Measurements from ENCODE around the gene PCDH17.
A peak's percentile ranks its signal among the peaks of the same experiment; 100 is the strongest.

PCDH17 gene

DNA sequence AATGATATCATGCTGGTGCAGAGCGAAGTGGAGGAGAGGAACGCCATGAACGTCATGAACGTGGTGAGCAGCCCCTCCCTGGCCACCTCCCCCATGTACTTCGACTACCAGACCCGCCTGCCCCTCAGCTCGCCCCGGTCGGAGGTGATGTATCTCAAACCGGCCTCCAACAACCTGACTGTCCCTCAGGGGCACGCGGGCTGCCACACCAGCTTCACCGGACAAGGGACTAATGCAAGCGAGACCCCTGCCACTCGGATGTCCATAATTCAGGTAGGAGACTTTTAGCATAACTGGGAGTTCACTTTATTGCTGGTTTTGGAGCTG is 3.3 kb downstream of the PCDH17 start:
- Histone ChIP-seq H3K9ac (ENCODE audit: low read depth in 1 of 2, low read length in 2 of 2) (no peak overlapping the region), H3K4me1 (ENCODE audit: control insufficient read depth in 2 of 2, insufficient read depth in 2 of 2, low read length in 2 of 2) (peaks cover 0 to 3% of the 10 kb centered on the region in 2 donors), H3K27me3 (ENCODE audit: control insufficient read depth in 2 of 2, insufficient read depth in 2 of 2, low read length in 2 of 2) (peaks cover 0 to 9% of the 10 kb centered on the region in 2 donors), H3K36me3 (ENCODE audit: control insufficient read depth in 2 of 2, insufficient read depth in 2 of 2, low read length in 2 of 2) (no peaks in the 10 kb centered on the region), H3K9me3 (ENCODE audit: control insufficient read depth in 2 of 2, low read length in 2 of 2) (peaks cover 0 to 3% of the 10 kb centered on the region in 2 donors), H3K4me3 (ENCODE audit: low read length in 2 of 2) (peak overlapping the region; percentile 50 to 51), H3K27ac (ENCODE audit: low read depth in 2 of 2, low read length in 2 of 2) (no peak overlapping the region)

DNA sequence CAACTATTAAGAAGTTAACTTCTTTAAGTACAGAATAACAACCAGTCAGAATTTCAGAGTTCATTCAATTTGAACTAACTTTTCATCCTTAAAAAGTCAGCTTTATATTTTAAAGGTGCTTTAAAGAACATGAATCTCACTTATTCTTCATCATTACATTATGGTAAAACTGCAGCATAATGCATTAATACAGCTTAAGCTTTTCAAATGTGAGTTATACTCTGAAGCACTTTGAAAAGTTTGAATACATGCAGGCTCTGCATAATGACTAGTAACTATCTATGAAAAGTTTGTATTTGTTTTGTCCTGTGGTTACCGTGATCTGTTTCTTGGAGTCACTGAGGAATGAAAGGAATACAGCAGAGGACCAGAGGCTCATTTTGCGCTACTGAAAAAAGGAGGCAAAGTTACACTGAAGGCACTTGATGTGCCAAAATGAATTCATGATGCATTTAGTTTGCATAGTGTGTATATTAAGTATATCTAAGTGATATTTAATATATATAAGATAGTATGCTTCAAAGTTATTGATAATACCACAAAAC is 4.1 kb downstream of the PCDH17 start:
- Histone ChIP-seq H3K36me3 (ENCODE audit: control insufficient read depth in 2 of 2, insufficient read depth in 2 of 2, low read length in 2 of 2) (no peaks in the 10 kb centered on the region), H3K9me3 (ENCODE audit: control insufficient read depth in 2 of 2, low read length in 2 of 2) (peaks cover 0 to 3% of the 10 kb centered on the region in 2 donors), H3K9ac (ENCODE audit: low read depth in 1 of 2, low read length in 2 of 2) (no peak overlapping the region), H3K4me3 (ENCODE audit: low read length in 2 of 2) (peak overlapping the region in 1 of 2 donors; percentile 29), H3K27me3 (ENCODE audit: control insufficient read depth in 2 of 2, insufficient read depth in 2 of 2, low read length in 2 of 2) (peaks cover 0 to 7% of the 10 kb centered on the region in 2 donors), H3K4me1 (ENCODE audit: control insufficient read depth in 2 of 2, insufficient read depth in 2 of 2, low read length in 2 of 2) (no peaks in the 10 kb centered on the region), H3K27ac (ENCODE audit: low read depth in 2 of 2, low read length in 2 of 2) (no peak overlapping the region)

DNA sequence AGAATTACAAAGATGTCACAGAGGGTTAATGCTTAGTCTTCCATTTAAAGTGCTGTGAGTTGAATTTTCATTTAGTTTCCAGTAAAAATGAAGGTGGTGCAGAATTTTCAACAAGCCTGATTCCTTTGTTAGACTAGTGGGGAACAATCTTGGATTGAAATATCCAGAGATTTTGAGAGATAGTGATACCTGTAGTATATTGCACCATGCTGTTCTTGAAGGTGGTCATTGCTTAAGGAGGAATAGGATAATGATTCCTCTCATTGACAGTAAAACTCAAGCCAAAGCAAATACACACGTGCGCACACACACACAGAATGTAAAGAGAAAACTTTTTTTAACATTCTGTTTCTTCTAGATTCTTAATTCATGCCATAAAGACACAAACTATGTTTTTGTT is 5.3 kb downstream of the PCDH17 start:
- Histone ChIP-seq H3K9ac (ENCODE audit: low read depth in 1 of 2, low read length in 2 of 2) (no peak overlapping the region), H3K4me3 (ENCODE audit: low read length in 2 of 2) (no peak overlapping the region)

DNA sequence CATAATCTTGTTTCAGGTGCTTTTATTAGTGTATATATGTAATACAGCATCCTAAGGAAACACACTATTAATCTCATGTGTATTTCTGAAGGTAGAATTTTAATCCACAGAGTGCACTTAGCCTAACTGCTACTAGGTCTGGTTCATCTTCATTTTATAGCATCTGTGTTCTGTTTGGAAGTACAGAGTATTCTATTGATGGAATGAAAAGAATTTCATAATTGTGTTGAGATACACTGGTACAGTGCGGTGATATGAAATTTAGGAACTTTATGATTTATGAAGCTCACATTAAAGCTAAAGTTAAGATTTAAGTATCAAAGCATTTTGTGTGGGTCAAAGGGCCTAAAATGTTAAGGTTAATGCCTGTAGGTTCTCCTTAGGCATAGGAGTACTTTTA is 6.0 kb downstream of the PCDH17 start:
- H3K27ac ChIP-seq (ENCODE audit: low read depth in 2 of 2, low read length in 2 of 2): no peak overlapping the region
- no peaks in the 10 kb centered on the region for H3K36me3 ChIP-seq (ENCODE audit: control insufficient read depth in 2 of 2, insufficient read depth in 2 of 2, low read length in 2 of 2)
- peaks cover 0 to 3% of the 10 kb centered on the region in 2 donors for H3K9me3 ChIP-seq (ENCODE audit: control insufficient read depth in 2 of 2, low read length in 2 of 2)
- H3K9ac ChIP-seq (ENCODE audit: low read depth in 1 of 2, low read length in 2 of 2): no peak overlapping the region
- peaks cover 0 to 3% of the 10 kb centered on the region in 2 donors for H3K27me3 ChIP-seq (ENCODE audit: control insufficient read depth in 2 of 2, insufficient read depth in 2 of 2, low read length in 2 of 2)
- no peaks in the 10 kb centered on the region for H3K4me1 ChIP-seq (ENCODE audit: control insufficient read depth in 2 of 2, insufficient read depth in 2 of 2, low read length in 2 of 2)
- no peak overlapping the region for H3K4me3 ChIP-seq (ENCODE audit: low read length in 2 of 2)

More for the DNA sequence above, 5.3 kb downstream of the PCDH17 start:
- Histone ChIP-seq H3K9me3 (ENCODE audit: control insufficient read depth in 2 of 2, low read length in 2 of 2) (peaks cover 0 to 3% of the 10 kb centered on the region in 2 donors), H3K27ac (ENCODE audit: low read depth in 2 of 2, low read length in 2 of 2) (no peak overlapping the region), H3K36me3 (ENCODE audit: control insufficient read depth in 2 of 2, insufficient read depth in 2 of 2, low read length in 2 of 2) (no peaks in the 10 kb centered on the region), H3K4me1 (ENCODE audit: control insufficient read depth in 2 of 2, insufficient read depth in 2 of 2, low read length in 2 of 2) (no peaks in the 10 kb centered on the region), H3K27me3 (ENCODE audit: control insufficient read depth in 2 of 2, insufficient read depth in 2 of 2, low read length in 2 of 2) (peaks cover 0 to 7% of the 10 kb centered on the region in 2 donors)

DNA sequence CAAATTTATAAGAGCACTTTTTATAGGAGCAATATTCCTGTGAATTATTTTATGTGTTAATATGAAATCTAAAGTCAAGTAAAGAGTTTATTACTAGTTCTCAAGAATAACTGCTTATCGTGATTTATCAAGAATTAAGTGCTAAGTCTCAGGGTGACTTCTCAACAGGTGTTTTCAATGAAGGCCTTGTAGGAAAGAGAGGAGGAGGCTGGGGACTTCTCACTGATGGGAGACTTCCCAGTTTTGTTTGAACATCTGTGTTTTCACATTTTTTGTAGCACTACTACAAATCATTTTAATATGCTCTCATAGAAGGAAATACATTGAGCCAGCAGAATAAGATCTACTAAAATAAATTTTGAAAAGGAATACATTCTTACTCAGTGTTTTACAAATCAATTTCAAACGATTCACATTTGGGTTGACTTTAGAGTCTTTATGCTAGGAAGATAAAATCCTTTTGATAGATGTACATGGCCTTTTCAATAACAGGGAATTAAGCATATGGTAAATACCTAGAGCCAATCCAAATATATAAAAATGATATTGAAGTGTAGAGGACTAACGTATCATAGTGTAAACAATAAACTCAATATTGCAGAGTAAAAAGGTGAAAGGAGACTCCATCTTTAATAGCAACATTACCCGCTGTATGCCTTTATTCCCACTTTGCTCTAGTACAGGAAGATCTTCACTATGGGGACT is 6.8 kb downstream of the PCDH17 start:
- H3K27me3 ChIP-seq (ENCODE audit: control insufficient read depth in 2 of 2, insufficient read depth in 2 of 2, low read length in 2 of 2): no peaks in the 10 kb centered on the region
- no peaks in the 10 kb centered on the region for H3K9me3 ChIP-seq (ENCODE audit: control insufficient read depth in 2 of 2, low read length in 2 of 2)
- no peak overlapping the region for H3K4me3 ChIP-seq (ENCODE audit: low read length in 2 of 2)
- H3K27ac ChIP-seq (ENCODE audit: low read depth in 2 of 2, low read length in 2 of 2): no peak overlapping the region
- H3K36me3 ChIP-seq (ENCODE audit: control insufficient read depth in 2 of 2, insufficient read depth in 2 of 2, low read length in 2 of 2): no peaks in the 10 kb centered on the region
- H3K9ac ChIP-seq (ENCODE audit: low read depth in 1 of 2, low read length in 2 of 2): no peak overlapping the region
- H3K4me1 ChIP-seq (ENCODE audit: control insufficient read depth in 2 of 2, insufficient read depth in 2 of 2, low read length in 2 of 2): no peaks in the 10 kb centered on the region

DNA sequence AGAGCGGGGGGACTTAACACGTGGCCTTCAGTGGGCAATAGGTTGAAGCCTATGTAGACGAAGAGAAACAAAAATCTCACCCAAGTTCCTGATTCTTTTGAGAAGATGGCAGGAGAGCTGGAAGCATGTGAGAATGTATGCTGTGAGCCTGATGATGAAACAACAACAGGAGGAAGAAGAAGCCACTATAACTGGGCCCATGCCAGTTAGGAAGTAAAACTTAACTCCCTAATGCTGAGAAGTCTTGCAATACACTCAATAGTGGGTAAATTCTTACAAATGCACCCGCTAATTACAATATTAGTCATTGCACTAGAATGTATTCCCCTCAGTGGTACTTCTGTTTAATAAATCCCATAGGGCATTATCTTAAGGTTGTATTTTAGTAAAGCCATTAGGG is 9.1 kb downstream of the PCDH17 start:
- Histone ChIP-seq H3K4me1 (ENCODE audit: control insufficient read depth in 2 of 2, insufficient read depth in 2 of 2, low read length in 2 of 2) (no peaks in the 10 kb centered on the region), H3K9ac (ENCODE audit: low read depth in 1 of 2, low read length in 2 of 2) (no peak overlapping the region), H3K27me3 (ENCODE audit: control insufficient read depth in 2 of 2, insufficient read depth in 2 of 2, low read length in 2 of 2) (no peaks in the 10 kb centered on the region), H3K27ac (ENCODE audit: low read depth in 2 of 2, low read length in 2 of 2) (no peak overlapping the region), H3K9me3 (ENCODE audit: control insufficient read depth in 2 of 2, low read length in 2 of 2) (no peaks in the 10 kb centered on the region), H3K36me3 (ENCODE audit: control insufficient read depth in 2 of 2, insufficient read depth in 2 of 2, low read length in 2 of 2) (no peaks in the 10 kb centered on the region), H3K4me3 (ENCODE audit: low read length in 2 of 2) (no peak overlapping the region)

DNA sequence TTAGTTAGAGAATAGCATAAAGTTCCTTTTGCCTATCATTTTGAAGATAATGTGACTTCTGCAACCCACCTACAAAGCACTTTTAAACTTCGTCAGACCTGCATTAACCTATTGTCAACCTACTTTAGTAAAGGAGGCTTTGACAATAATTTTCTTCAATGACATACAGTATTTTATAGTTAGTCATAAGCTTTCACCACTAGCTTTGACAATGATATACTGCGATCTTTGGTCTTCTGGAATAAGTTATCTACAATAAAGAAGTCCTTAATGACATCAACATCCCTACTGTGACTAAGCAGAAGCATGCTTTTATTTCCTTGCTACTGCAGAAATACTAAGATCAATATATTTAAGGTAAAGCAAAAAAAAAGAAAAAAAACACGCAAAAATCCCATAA is 9.5 kb downstream of the PCDH17 start:
- no peak overlapping the region for H3K4me3 ChIP-seq (ENCODE audit: low read length in 2 of 2)
- no peak overlapping the region for H3K27ac ChIP-seq (ENCODE audit: low read depth in 2 of 2, low read length in 2 of 2)
- H3K9ac ChIP-seq (ENCODE audit: low read depth in 1 of 2, low read length in 2 of 2): no peak overlapping the region
- no peaks in the 10 kb centered on the region for H3K27me3 ChIP-seq (ENCODE audit: control insufficient read depth in 2 of 2, insufficient read depth in 2 of 2, low read length in 2 of 2)
- no peaks in the 10 kb centered on the region for H3K36me3 ChIP-seq (ENCODE audit: control insufficient read depth in 2 of 2, insufficient read depth in 2 of 2, low read length in 2 of 2)
- no peaks in the 10 kb centered on the region for H3K9me3 ChIP-seq (ENCODE audit: control insufficient read depth in 2 of 2, low read length in 2 of 2)
- H3K4me1 ChIP-seq (ENCODE audit: control insufficient read depth in 2 of 2, insufficient read depth in 2 of 2, low read length in 2 of 2): no peaks in the 10 kb centered on the region

DNA sequence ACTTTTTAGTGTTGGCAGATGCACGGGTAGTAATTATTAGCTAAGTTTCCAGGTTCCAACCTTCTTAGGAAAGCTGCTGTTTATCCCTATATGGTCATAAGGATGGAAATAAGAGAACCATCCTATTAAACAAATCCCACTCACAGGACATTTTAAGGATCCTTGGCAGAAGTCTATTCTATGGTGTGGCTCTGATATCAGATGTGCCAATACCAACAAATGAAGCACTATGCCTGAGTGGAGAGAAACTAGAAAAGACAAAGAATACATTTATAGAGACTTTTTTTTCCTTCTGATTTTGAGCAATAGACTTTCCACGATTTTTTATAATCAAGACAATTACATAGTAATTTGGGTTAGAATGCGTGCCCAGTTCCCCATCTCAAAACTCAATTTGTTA is 12.6 kb downstream of the PCDH17 start:
- Histone ChIP-seq H3K4me3 (ENCODE audit: low read length in 2 of 2) (no peak overlapping the region), H3K9me3 (ENCODE audit: control insufficient read depth in 2 of 2, low read length in 2 of 2) (no peaks in the 10 kb centered on the region), H3K27me3 (ENCODE audit: control insufficient read depth in 2 of 2, insufficient read depth in 2 of 2, low read length in 2 of 2) (no peaks in the 10 kb centered on the region), H3K36me3 (ENCODE audit: control insufficient read depth in 2 of 2, insufficient read depth in 2 of 2, low read length in 2 of 2) (no peaks in the 10 kb centered on the region), H3K27ac (ENCODE audit: low read depth in 2 of 2, low read length in 2 of 2) (no peak overlapping the region), H3K9ac (ENCODE audit: low read depth in 1 of 2, low read length in 2 of 2) (no peak overlapping the region), H3K4me1 (ENCODE audit: control insufficient read depth in 2 of 2, insufficient read depth in 2 of 2, low read length in 2 of 2) (no peaks in the 10 kb centered on the region)

DNA sequence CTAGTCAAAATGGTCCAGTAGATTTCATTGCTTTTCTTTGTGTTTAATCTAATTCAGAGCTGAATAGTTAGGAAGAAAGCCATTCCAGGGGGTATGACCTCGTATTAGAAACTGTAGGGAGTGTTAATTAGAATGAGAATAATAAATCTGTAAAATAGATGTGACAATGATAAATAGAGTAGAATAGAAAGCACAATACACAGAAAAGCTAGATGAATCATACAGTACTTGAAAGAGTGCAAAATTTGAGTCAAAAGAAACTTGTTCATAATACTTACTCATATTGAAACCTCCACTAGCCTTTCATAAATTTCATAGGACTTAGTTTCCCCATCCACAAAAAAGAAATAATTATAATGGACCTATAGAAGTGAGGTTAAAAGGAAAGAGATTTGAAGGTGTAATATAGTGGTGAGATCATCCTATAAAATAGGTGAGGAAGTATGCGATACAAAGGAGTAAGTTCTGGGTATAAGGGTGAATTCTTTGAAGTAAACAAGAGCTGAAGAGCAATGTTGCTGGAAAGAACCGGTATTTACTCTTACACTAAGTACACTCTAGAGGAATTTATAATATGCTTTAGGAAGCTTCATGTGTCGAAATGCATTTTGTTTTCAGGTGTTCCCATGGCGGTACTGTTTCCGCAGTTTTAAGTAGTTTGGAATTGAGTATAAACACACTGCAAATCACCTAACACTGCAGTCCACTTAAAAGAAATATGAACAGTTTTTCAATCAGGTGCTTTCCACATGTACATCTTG is 21.9 kb downstream of the PCDH17 start:
- H3K27ac ChIP-seq (ENCODE audit: low read depth in 2 of 2, low read length in 2 of 2): no peak overlapping the region
- no peak overlapping the region for H3K4me3 ChIP-seq (ENCODE audit: low read length in 2 of 2)
- no peaks in the 10 kb centered on the region for H3K27me3 ChIP-seq (ENCODE audit: control insufficient read depth in 2 of 2, insufficient read depth in 2 of 2, low read length in 2 of 2)
- no peak overlapping the region for H3K9ac ChIP-seq (ENCODE audit: low read depth in 1 of 2, low read length in 2 of 2)
- H3K36me3 ChIP-seq (ENCODE audit: control insufficient read depth in 2 of 2, insufficient read depth in 2 of 2, low read length in 2 of 2): no peaks in the 10 kb centered on the region
- no peaks in the 10 kb centered on the region for H3K4me1 ChIP-seq (ENCODE audit: control insufficient read depth in 2 of 2, insufficient read depth in 2 of 2, low read length in 2 of 2)
- no peaks in the 10 kb centered on the region for H3K9me3 ChIP-seq (ENCODE audit: control insufficient read depth in 2 of 2, low read length in 2 of 2)

DNA sequence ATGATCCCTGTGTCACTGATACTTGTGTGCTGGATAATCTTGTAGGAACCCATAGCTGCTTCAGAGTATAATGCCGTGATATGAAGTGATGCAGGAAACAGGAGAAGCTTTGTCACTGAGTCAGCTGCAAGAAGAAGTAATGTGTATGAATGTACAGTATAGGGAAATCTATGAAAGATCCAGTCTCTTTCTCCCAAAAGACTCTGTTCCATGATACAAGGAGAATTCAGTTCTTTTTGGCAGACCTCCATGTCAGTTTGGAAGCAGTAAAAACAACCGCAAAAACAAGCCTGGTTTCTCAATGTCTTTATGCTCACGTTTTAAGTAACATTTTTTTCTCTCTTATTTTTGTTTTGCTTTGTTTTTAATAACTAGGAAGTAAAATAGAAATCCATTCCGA is 33.9 kb downstream of the PCDH17 start:
- Histone ChIP-seq H3K4me1 (ENCODE audit: control insufficient read depth in 2 of 2, insufficient read depth in 2 of 2, low read length in 2 of 2) (no peaks in the 10 kb centered on the region), H3K4me3 (ENCODE audit: low read length in 2 of 2) (no peak overlapping the region), H3K36me3 (ENCODE audit: control insufficient read depth in 2 of 2, insufficient read depth in 2 of 2, low read length in 2 of 2) (no peaks in the 10 kb centered on the region), H3K27ac (ENCODE audit: low read depth in 2 of 2, low read length in 2 of 2) (no peak overlapping the region), H3K27me3 (ENCODE audit: control insufficient read depth in 2 of 2, insufficient read depth in 2 of 2, low read length in 2 of 2) (no peaks in the 10 kb centered on the region), H3K9ac (ENCODE audit: low read depth in 1 of 2, low read length in 2 of 2) (no peak overlapping the region), H3K9me3 (ENCODE audit: control insufficient read depth in 2 of 2, low read length in 2 of 2) (no peaks in the 10 kb centered on the region)
